Measurements from ENCODE around the gene LRTM2.
A peak's percentile ranks its signal among the peaks of the same experiment; 100 is the strongest.

Gene LRTM2

DNA sequence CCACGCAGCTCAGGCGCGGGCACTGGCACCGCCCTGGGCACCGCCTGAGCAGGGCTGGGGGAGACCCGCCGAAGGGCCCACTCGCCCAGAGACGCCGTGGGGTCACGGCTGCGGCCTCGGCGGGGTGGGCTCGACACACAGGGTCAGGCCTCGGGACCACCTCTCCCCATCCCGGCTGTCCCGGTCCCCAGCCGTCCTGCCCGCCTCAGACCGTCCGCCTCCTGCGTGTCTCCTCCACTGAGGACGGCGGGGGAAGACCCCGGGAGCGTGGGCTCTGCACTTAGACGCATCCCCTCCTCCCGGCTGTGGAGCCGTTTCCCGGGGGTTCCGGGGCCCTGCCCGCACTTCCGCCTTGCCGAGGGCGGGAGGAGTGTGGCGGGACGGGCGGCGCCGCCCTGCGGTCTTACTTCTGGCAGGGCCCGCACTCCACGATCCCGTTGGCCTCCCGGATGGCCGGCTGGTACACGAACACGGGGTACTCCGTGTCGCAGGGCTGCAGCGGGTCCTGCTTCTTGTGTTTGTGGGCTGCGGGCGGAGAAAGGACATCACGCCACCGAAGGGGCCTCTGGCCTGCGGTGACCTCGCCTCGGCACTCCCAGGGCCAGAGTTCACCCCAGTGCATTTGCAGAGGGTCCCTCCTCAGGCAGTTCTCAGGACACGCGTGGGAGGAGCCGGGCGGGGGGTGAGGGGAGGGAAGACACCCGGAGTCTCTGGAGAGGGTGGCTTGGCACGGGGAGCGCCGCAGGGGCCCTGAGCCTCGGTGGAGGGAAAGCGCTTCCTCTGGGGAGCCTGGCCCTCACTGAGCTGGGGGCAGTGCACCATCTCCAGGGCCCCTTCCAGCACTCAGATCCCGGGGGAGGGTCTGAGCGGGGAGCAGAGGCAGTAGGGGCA is 23.1 kb upstream of the LRTM2 start:
- no peak for DNase-seq

GRCh38 chr12:1797991-1798640 is 22.2 kb upstream of the LRTM2 start:
- no peak for DNase-seq

DNA sequence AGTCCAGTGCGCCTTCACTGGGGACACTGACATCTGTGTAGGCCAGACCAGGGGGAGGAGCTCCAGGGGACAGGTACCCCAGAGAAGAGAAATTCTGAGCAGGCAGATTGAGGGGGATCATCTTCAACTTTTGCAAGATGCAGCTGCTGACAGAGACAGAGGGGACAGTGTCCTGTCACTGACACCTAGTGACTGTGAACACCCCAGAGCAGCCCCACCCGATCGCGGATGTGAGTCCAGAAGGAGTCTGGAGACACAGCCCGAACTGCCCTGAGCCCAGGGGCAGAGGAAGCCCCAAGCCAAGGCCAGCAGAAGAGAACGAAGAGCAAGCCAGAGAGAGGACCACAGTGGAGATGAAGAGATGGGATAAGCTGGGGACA is 21.7 kb upstream of the LRTM2 start:
- no peak for DNase-seq

DNA sequence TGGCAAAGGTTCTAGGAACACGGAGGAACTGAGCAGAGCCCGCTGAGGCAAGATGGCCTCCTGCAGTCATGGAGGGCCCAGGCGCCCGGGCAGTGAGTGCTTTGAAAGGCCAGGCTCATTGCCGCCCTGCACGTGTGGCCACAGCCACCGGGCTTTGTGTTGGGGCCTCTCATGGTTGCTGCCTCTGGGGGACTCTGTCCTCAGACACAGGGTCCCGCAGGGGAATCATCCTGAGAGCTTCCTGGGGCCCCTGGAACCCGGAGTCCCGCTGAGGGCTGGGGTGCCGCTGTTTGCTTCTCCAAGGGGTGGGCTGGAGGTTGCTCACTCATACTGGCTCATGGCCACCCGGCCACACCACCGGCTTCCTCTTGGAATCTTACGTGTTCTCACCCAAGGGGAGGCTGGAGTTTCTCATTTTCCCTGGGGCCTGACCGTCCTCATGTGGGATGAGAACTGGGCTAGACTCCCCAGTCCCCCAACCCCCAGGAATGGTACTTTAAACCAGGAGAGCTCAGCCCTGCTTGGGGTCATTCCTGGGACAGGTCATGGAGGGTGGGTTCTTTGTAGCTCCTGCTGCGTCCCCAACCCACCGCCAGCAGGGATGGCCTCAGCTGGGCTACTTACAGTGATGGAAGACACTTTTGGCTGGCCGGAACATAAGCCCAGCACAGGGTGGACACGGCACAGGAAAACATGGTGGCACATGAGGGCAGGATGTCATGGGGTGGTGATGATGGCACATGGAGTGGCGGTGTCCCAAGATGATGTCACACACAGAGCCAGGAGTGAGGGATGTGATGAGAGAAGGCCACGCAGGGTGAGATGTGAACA is 21.1 kb upstream of the LRTM2 start:
- no peak for DNase-seq

- DNase-seq: no peak
Measured at GRCh38 chr12:1799882-1800400, 20.4 kb upstream of the LRTM2 start.

DNA sequence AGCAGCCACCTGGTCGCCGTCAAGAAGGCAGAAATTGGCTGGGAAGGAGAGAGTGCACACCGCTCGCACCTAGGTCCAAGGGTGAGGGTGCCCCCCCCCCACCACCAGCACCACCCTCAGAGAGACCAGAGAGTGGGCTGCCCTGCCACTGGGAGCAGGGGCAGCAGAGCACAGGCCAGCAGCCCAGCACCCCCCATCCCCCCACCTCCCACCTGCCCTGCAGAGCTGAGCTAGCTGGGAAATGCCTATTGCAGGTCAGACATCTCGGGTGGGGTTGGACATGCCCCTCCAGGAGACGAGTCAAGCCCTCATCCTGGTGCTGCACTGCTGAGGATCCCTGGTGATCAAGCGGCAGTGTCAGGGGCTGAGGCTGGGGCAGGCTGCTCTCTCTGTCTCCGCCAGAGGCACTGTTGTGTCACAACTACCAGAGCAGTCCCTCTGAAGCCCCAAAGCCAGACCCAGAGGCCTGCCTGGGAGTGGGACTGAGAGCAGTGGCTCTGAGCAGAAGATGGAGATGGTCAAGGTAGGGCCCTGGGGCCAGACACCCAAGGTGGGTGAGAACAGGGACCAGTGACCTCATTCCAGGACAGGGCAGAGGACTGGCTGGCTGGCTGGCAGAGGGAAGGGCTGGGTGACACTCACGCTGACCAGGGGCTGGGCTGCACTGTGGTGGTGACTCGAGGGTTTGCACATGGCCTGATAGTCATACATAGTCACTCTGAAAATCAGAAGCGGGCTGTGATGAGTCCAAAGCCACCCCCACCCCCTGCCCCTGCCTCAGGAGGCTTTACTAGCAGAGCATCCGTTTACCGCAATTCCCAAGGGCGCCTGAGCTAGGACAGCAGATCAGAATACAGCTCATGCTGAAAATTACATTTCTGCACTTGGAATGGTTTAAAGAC is 19.7 kb upstream of the LRTM2 start:
- DNase-seq: peak in 11 of 58 donors; percentile 18 to 74 (median 31)

GRCh38 chr12:1801303-1801975 is 18.9 kb upstream of the LRTM2 start:
- DNase-seq: no peak

DNA sequence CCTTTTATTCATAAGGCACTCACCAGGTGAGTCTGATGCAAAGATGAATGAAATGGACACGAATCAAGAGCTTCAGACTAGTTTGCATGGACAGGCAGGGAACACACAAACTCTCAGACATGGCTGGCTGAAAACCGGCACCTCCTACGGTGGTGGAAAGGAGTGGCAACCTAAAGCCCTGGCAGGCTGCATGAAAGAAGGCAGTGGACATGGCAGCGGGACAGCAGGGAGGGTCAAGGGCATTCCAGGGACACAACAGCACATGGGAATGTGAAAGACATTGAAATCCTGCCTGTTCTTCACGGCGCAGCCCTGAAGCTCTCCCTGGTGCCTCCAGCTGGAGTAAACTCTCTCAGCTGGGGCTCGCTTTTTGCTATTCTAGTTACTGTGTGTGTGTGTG is 16.6 kb upstream of the LRTM2 start:
- DNase-seq: no peak

- DNase-seq: peak in 57 of 58 donors; percentile 34 to 91 (median 78)
Measured at GRCh38 chr12:1804545-1805332, 15.6 kb upstream of the LRTM2 start.

DNA sequence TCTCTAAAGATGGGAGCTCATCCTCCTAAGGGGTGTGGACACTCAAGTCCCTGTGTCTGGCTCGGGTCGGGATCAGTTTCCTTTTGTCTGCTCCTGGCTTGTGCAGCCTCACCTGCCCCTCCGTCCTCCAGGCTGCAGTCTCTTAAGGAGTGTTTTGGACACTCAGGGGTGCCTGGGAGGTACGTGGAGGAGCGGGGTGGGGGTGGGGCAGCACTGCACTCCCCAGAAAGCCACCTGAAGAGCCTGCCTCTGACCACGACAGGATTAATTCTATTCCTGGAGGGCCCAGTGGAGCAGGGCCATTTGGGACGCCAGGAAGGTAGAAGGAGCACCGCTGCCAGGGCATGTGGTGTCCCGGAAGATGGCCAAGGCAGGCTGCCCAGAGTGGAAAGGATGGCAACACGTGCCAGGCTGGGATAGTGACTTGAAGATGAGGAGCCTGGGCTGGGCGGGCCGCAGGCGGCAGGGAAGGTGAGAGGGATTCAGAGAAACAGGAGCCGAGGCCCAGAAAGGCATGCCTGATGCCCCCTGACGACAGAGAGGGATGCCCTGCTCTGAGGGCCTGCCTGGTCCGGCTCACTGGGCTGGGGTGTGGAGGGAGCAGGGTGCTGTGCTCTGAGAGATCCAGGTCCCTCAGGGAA is 14.8 kb upstream of the LRTM2 start:
- no peak for DNase-seq

DNA sequence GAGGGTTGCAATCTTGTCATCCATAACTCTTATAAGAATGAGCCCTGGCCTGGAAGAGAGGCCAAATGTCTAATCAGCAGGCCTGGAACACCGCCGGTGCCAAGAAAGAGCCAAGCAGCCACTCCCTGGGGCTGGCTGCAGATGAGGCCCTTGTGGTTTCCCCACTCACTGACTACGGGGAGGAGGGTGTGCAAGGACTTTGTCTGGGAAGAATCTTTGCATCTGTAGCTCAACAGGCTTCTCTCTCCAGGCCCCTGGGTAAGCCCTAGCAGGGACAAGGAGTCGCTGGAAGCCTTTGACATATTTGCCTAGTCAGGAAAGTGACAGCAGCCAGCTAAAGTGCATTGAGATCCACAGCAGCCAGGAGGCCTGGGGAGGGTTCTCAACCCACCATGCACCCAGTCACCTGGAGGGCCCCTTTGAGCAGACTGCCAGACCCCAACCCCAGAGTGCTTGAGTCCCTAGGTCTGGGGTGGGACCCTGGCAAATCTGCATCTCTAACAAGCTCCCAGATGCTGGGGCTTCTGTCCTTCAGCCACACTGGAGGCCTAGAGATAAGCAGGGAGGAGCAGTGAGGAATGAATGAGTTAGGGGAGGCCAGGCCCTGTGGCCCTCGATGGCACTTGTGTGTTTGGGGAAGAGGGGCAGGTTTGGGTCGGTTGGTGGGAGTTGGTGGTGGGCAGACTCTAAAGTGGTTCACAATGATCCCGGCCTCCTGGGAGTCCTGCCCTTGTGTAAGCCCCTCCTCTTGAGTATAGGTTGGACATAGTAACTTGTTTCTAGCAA is 13.9 kb upstream of the LRTM2 start:
- no peak for DNase-seq

DNA sequence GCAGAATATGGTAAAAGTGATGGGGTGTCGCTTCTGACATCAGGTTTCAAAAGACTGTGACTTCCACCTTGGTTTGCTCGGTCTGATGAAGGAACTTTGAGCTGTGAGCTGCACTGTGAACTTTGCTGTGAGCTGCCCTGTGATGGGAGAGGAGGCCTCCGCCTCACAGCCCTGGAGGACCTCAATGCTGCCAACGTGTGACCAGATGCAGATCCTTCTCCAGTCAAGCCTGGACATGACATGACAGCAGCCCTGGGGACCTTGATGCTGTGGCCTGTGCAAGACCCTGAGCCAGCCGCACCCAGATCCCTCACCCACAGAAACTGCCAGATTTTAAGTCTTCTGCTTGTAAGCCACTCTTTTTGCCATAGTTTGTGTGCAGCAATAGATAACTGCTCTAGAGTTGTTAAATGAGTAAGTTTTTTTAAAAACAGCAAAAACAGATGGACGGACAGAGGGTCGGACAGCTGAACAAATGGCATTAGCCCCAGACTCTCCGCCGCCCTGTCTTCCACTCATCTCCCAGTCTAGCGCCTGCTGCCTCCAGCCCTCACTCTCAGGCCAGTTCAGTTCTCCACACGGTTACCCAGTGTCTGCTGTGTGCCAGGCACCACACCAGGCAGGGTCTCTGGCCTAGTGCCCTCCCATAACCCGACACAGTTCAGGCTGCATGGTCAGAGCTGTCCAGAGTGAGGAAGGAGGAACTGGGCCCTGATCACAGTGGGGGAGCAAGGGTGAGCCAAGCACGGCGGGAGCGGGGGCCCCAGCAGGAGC is 13.1 kb upstream of the LRTM2 start:
- DNase-seq: no peak

DNA sequence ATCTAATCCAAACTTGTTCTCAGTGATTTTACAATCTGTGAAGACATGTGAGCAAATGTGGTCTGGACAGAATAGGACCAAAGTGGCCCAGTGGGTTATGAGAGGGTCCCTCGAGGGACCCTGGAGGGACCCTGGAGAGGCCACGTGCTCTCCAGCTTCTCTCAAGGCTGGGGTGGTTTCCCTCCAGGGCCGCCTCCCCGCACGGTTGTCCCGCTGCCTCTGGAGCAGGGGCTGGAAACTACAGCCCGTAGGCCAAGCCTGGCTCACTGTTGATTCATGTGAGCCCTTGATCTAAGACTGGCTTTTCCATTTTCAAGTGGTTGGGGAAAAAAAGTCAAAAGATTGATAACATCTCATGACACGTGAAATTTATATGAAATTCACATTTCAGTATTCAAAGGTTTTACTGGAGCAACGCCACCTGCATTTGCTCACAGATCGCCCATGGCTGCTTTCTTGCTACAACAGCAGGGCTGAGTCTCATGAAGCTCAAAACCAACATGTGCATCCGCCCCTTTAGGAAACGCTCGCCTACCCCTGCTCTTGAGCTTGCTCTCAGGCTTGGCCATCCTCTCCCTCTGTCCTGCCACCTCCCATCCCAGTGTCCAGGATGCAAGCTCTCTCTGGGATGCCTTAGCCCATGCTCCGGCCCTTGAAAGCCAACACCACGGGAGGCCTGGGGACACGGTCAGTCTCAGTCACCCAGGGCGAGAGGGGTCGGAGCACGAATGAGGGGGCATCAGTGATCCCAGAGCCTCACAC is 12.1 kb upstream of the LRTM2 start:
- DNase-seq: no peak

- no peak for DNase-seq
Measured at GRCh38 chr12:1808798-1809480, 11.4 kb upstream of the LRTM2 start.

GRCh38 chr12:1809591-1810190 is 10.7 kb upstream of the LRTM2 start:
- no peak for DNase-seq
